Astrocyte of the spinal cord (primary cell): ENCODE data around the gene FAH.

Source experiments
- DNase-seq: peaks from one replicate; pipeline ENCODE4 v3.0.0; 2011; ENCODE audit warnings: low read depth, low spot score
- H3K4me3 ChIP-seq: 2 replicates; pipeline ENCODE4 v1.5.1; 2011; ENCODE audit warnings: low read depth, mild to moderate bottlenecking, low read length, moderate library complexity
- in situ Hi-C: cut with HindIII; loops from 2 replicates; pipeline ENCODE4 v1.10.0; 2017; ENCODE audit warnings: low sequenced_read_pairs
- TF ChIP-seq, protein P1 (sequence below): IDR thresholded peaks from 2 replicates; pipeline ENCODE4 v1.5.1; 2012; ENCODE audit warnings: low read depth, mild to moderate bottlenecking, low read length, inconsistent platforms

The FAH gene

DNA sequence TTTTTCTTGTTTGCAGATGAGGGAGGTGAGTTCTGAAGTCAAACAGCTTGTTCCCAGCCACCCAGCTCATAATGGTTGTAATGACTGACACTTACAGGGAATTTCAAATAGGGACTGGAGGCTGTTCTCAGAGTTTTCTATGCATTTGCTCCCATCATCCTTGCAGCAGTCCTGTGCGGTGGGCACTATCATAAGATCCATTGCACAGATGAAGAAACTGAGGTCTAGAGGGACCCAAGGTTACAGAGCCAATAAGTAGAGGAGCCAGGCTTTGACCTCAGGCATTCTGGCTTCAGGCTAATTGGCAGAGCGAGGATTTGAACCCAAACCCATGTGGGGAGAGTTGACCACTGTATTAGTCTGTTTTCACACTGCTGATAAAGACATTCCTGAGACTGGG, 32.4 kb downstream of the FAH start:
- TF ChIP-seq, protein P1, sequence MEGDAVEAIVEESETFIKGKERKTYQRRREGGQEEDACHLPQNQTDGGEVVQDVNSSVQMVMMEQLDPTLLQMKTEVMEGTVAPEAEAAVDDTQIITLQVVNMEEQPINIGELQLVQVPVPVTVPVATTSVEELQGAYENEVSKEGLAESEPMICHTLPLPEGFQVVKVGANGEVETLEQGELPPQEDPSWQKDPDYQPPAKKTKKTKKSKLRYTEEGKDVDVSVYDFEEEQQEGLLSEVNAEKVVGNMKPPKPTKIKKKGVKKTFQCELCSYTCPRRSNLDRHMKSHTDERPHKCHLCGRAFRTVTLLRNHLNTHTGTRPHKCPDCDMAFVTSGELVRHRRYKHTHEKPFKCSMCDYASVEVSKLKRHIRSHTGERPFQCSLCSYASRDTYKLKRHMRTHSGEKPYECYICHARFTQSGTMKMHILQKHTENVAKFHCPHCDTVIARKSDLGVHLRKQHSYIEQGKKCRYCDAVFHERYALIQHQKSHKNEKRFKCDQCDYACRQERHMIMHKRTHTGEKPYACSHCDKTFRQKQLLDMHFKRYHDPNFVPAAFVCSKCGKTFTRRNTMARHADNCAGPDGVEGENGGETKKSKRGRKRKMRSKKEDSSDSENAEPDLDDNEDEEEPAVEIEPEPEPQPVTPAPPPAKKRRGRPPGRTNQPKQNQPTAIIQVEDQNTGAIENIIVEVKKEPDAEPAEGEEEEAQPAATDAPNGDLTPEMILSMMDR = no peak
- no peak for DNase-seq
- in situ Hi-C loops = no loop called here
- no peak overlapping the region for H3K4me3 ChIP-seq

DNA sequence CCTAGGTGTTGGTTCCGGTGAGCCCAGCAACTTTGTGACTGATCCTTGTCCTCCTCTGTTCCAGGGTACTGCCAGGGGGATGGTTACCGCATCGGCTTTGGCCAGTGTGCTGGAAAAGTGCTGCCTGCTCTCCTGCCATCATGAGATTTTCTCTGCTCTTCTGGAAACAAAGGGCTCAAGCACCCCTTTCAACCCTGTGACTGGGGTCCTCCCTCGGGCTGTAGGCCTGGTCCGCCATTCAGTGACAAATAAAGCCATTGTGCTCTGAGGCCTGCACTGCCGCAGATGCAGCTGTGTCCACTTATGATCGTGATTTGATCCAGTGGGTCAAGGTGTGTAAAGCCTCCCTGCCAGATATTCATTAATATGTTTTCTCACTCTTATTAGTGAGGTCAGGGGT, 33.3 kb downstream of the FAH start:
- TF ChIP-seq, protein P1 = no peak
- in situ Hi-C loops = no loop called here
- no peak for DNase-seq
- no peak overlapping the region for H3K4me3 ChIP-seq

DNA sequence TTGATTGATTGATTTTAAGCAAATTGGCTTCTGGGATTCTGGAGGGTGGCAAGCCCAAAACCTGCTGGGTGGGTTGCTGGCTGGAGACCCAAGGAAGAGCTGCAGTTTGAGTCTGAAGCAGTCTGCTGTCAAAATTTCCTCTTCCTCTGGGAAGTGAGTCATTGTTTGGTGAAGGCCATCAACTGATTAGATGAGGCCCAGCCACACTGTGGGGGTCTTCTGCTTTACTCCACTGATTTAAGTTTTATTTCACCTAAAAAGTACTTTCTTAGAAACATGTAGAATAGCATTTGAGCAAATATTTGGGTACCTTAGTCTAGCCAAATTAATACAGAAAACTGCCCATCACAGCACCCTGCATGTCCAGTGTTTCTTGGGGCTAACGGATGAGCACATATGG, 33.8 kb downstream of the FAH start:
- no peak for DNase-seq
- H3K4me3 ChIP-seq = no peak overlapping the region
- in situ Hi-C loops = no loop called here
- TF ChIP-seq, protein P1 = no peak

DNA sequence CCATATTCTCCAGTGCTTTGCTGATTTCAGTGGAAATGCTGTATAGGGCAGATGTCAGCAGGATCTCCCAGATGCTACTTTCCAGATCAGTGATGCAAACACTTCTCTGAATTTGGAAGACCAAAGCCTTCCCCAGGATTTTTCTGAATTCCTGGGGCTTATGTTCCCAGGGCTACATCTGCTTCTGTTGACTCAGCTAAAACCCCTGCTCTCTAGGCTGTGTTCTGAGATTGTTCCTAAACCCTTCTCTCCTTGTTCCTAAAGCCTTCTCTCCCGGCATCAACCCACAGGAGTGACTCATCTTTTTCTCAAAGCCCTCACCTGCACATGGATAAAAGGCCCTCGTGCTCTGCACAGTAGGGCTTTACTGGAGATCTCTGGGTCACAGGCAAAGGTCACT, 35.5 kb downstream of the FAH start:
- TF ChIP-seq, protein P1 = no peak
- in situ Hi-C loops = no loop called here
- H3K4me3 ChIP-seq = no peak overlapping the region
- no peak for DNase-seq

DNA sequence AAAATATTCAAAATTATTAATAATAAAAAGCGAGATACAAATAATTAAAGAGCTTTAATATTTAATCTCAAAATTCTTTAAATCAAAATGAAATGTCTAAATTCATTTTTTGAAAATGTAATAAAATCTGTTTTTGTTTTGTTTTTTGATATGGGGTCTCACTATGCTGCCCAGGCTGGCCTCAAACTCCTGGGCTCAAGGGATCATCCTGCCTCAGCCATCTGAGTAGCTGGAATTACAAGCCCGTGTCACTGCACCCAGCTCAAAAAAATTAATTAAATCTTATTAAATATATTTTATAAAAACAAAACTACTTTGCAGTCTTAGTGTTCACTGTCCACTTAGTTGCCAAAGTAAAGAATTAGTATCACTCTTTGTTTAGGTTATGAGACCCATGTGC, 38.4 kb downstream of the FAH start:
- H3K4me3 ChIP-seq = no peak overlapping the region
- TF ChIP-seq, protein P1 = no peak
- in situ Hi-C loops = no loop called here
- DNase-seq = no peak

DNA sequence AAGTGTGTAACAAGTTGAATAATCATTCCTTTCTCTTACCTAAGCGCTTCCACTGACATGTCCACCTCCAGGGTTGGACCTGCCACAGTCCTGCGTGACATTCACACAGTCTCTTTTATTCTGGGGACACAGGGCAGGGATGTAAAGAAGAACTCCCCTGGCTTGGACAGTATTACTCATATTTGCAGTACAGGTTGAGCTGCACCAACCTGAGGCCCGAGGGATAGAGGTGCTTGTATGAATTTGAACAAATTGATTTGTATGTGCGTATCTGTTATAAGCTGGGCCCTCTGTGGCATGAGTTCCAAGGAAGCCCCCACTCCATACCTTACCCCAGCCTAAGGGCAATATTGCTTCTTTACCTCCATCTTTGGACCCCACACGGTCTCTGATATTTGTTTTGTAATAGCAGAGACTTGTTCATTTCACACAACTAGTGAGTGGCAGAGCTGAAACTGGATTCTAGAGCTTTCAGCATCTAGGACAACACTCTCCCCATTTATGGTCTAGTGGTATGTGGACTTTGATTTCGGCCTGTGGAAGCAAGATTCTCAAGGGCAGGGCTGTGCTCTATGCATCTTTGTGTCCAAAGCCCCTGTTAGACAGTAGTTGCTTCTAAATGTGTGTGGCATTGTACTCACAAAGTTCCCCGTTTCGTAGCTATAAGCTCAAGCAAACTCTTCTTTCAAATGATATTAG, 39.2 kb downstream of the FAH start:
- no peak for DNase-seq
- H3K4me3 ChIP-seq = no peak overlapping the region
- TF ChIP-seq, protein P1 = no peak
- in situ Hi-C loops = no loop called here
